ENCODE measurements around the gene DTD1. TPM values are rescaled to one million over a fixed set of nuclear protein-coding genes. Genes with fewer than 3 reads are reported as not detected.
A peak's percentile ranks its signal among the peaks of the same experiment; 100 is the strongest.

The DTD1 gene
- total RNA-seq, 1 experiment from 2014 or later = 48.0 TPM

- peak; percentile 93 for DNase-seq (ENCODE audit: low spot score)
Measured at GRCh38 chr20:18793625-18794427, 206.0 kb downstream of the DTD1 start.

GRCh38 chr20:18794428-18794787 is 206.6 kb downstream of the DTD1 start:
- no peak for DNase-seq (ENCODE audit: low spot score)

- DNase-seq (ENCODE audit: low spot score) = no peak
Measured at GRCh38 chr20:18795366-18795765, 207.5 kb downstream of the DTD1 start.

GRCh38 chr20:18796282-18796833 is 208.5 kb downstream of the DTD1 start:
- DNase-seq (ENCODE audit: low spot score) = no peak

- DNase-seq (ENCODE audit: low spot score) = no peak
Measured at GRCh38 chr20:18801516-18801915, 213.7 kb downstream of the DTD1 start.

GRCh38 chr20:18802012-18802634 is 214.3 kb downstream of the DTD1 start:
- no peak for DNase-seq (ENCODE audit: low spot score)

- no peak for DNase-seq (ENCODE audit: low spot score)
Measured at GRCh38 chr20:18805881-18806280, 218.0 kb downstream of the DTD1 start.

GRCh38 chr20:18808712-18809111 is 220.9 kb downstream of the DTD1 start:
- no peak for DNase-seq (ENCODE audit: low spot score)

GRCh38 chr20:18811186-18811585 is 223.3 kb downstream of the DTD1 start:
- no peak for DNase-seq (ENCODE audit: low spot score)

GRCh38 chr20:18811904-18812303 is 224.1 kb downstream of the DTD1 start:
- DNase-seq (ENCODE audit: low spot score) = no peak

- no peak for DNase-seq (ENCODE audit: low spot score)
Measured at GRCh38 chr20:18813483-18813882, 225.6 kb downstream of the DTD1 start, which contains the start of gene SCP2D1. TSS of gene SCP2D1 (plus strand) at chr20:18813783. CDS start at chr20:18813816, 33 bp downstream.

GRCh38 chr20:18815194-18815942 is 227.5 kb downstream of the DTD1 start:
- DNase-seq (ENCODE audit: low spot score) = no peak

Small RNAs within 50 kb of the gene (small RNA-seq; reads per million reads assigned to genes)
- gene RN7SL638P = not detected
- gene RNU6ATAC34P = not detected

Other genes with a start within 250 kb of the DTD1 start
- 0.83 and 1.5 TPM in 2 replicates for gene DZANK1, start 121.0 kb upstream of the DTD1 start, total RNA-seq (2014; rRNA removed; shearing (Covaris generic))
- gene POLR3F, start 120.7 kb upstream of the DTD1 start, total RNA-seq (2014; rRNA removed; shearing (Covaris generic)) = 12.9 and 18.3 TPM in 2 replicates
- gene RBBP9, start 90.8 kb upstream of the DTD1 start, total RNA-seq (2014; rRNA removed; shearing (Covaris generic)) = 5.5 and 9.0 TPM in 2 replicates
- gene SEC23B, start 80.1 kb upstream of the DTD1 start, total RNA-seq (2014; rRNA removed; shearing (Covaris generic)) = 66.0 and 74.5 TPM in 2 replicates
- 90.8 and 94.2 TPM in 2 replicates for gene SMIM26, start 20.6 kb upstream of the DTD1 start, total RNA-seq (2014; rRNA removed; shearing (Covaris generic))
- gene SCP2D1, start 225.7 kb downstream of the DTD1 start, total RNA-seq (2014; rRNA removed; shearing (Covaris generic)) = 0.18 TPM in 1 of 2 replicates, not detected in the other